Measurements from ENCODE around the gene POU2F1.
A peak's percentile ranks its signal among the peaks of the same experiment; 100 is the strongest.

Gene POU2F1

DNA sequence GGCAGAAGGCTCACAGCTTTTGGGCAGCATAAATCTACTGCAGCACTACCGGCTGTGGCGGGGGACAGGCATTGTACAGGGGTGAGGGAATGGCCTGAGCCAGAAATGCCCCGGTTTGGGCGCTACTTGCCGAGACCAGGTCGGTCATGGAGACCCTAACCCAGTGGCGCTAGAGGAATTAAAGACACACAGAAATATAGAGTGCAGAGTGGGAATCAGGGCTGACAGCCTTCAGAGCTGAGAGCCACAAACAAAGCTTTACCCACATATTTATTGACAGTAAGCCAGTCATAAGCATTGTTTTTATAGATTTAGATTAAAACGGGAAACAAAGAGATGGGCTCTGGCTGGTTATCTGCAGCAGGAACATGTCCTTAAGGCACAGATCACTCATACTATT, 101.8 kb downstream of the POU2F1 start:
- WGBS, result 98% methylated on average over 8 of the region's 8 CpGs
- Histone ChIP-seq H3K9ac (ENCODE audit: low read depth, low read length) (no peak overlapping the region), H3K9me3 (ENCODE audit: insufficient read depth, low read depth, low read length) (peaks cover 56% of the 10 kb centered on the region), H3K27me3 (ENCODE audit: insufficient read depth, low read length) (no peaks in the 10 kb centered on the region), H3K27ac (ENCODE audit: low read depth, low read length) (no peak overlapping the region), H3K36me3 (ENCODE audit: insufficient read depth, low read length) (peaks cover 33% of the 10 kb centered on the region), H3K4me3 (ENCODE audit: low read length) (no peak overlapping the region), H3K4me1 (ENCODE audit: insufficient read depth, low read length) (peaks cover 8% of the 10 kb centered on the region)

DNA sequence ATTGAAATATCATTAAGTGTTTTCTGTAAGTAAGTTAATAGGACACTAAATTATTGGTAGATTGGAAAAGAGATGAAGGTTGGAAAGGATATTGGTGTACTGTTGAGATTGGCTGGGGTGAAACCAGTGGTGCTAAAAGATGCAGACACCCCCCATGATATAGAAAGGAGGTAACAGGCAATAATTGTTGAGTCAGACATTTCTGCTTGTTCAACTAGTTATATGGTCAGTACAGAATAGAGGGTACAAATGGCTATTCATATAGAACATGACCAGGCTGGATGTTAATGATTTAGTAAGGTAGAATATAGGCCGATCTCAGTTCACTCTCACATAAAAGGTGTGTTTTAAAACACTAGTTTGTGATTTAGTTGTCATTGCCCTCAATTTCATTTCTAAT, 104.5 kb downstream of the POU2F1 start:
- Histone ChIP-seq H3K4me1 (ENCODE audit: insufficient read depth, low read length) (peaks cover 35% of the 10 kb centered on the region), H3K9ac (ENCODE audit: low read depth, low read length) (no peak overlapping the region), H3K4me3 (ENCODE audit: low read length) (no peak overlapping the region), H3K36me3 (ENCODE audit: insufficient read depth, low read length) (peaks cover 24% of the 10 kb centered on the region), H3K27ac (ENCODE audit: low read depth, low read length) (no peak overlapping the region), H3K27me3 (ENCODE audit: insufficient read depth, low read length) (no peaks in the 10 kb centered on the region), H3K9me3 (ENCODE audit: insufficient read depth, low read depth, low read length) (peaks cover 38% of the 10 kb centered on the region)
- WGBS, result 100% methylated on average over 1 of the region's 1 CpG

DNA sequence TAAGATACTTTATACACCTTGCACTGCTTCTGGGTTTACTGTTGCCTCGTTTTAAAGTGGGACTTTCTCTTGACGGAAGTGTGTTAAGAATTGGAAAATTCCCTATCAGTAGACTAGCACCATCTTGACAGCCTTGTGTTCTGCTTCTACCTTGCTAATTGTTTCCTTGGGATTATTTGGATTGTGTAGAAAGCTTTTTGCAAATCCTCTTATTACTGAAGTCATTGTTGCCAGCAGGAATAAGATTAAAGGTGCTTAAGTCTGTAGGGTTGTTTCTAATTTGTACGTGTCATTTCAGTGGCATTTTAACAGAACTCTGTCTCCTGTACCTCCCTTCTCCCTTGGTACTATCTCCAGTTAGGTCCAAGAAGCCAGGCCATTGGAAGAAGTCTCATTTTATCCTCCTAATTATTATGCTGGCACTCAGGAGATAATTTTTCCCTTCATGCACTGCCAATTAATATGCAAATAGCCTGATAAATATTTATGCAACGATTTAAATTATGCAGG, 107.7 kb downstream of the POU2F1 start:
- no peaks in the 10 kb centered on the region for H3K27me3 ChIP-seq (ENCODE audit: insufficient read depth, low read length)
- H3K27ac ChIP-seq (ENCODE audit: low read depth, low read length), result peak overlapping the region; percentile 61; the same call in 1 of the 2 replicates
- 46% methylated on average over 3 of the region's 4 CpGs for WGBS
- peaks cover 38% of the 10 kb centered on the region for H3K4me1 ChIP-seq (ENCODE audit: insufficient read depth, low read length)
- no peak overlapping the region for H3K9ac ChIP-seq (ENCODE audit: low read depth, low read length)
- peaks cover 10% of the 10 kb centered on the region; the same call in 1 of the 2 replicates for H3K9me3 ChIP-seq (ENCODE audit: insufficient read depth, low read depth, low read length)
- peak overlapping the region; percentile 39; the same call in 1 of the 2 replicates for H3K4me3 ChIP-seq (ENCODE audit: low read length)
- peaks cover 21% of the 10 kb centered on the region for H3K36me3 ChIP-seq (ENCODE audit: insufficient read depth, low read length)

DNA sequence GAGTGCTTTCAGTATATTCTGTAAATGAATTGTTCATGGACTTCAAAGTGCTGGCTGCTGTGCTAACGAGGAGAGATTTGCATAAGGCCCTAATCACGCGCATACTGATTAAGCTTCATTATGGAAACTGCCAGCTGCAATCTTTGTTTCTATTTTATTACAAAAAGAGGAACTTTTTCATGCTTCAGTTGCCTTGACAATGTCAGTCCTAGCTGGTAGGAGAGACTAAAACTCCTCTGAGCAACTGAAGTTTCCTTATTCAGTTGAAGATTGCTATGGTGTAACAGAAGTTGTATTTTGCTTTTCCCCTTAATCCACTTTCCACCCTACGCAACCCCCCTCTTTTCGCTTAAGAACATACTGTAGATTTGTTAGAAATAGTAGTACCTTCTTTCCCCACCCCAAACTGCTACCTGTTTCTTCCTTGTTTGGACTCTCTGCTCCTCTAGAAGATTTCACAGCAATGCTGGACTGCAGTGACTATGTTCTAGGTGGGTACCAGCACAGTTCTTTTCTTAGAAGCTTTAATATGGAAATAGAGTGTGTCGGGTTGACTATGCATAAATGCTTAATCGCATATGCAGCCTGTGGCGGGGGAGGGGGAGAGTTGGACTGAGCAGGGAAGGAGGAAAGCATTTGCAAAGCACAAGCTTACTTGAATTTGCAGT, 108.3 kb downstream of the POU2F1 start:
- Histone ChIP-seq H3K27ac (ENCODE audit: low read depth, low read length) (peak overlapping the region; percentile 61), H3K4me1 (ENCODE audit: insufficient read depth, low read length) (peaks cover 38% of the 10 kb centered on the region), H3K9ac (ENCODE audit: low read depth, low read length) (peak overlapping the region; percentile 19; the same call in 1 of the 2 replicates)

DNA sequence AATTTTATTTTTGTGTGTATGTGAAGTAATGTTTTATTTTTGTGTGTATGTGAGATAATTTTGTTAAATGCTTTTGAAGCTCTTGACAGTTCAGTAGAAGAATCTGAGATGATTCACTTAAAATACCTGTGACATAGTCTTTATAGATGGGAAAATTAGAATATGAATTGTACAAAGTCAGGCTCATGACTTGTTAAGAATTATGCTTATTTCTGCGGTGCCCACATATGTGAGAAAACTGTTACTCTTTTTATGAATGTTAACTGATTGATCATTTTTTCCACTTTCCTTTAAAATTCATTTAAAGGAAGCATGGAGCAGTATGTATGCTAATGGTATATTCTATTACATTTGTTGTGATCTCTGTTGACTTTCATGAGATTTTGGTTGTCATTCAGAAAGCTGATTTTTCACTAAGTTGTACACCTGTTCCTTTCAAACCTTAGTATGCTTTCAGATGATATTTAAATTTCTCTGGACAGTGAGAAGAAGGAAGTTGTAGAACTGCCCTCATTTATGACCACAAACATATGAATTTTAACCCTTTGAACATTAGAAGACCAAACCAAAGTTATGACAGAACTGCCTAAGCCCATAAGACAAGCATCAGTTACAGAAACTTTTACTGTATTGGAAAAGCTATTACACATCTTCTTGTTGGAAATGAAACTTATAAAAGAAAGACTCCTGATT, 110.1 kb downstream of the POU2F1 start:
- H3K9me3 ChIP-seq (ENCODE audit: insufficient read depth, low read depth, low read length), result no peaks in the 10 kb centered on the region
- WGBS, result 100% methylated on average over 1 of the region's 1 CpG
- no peaks in the 10 kb centered on the region for H3K27me3 ChIP-seq (ENCODE audit: insufficient read depth, low read length)
- no peak overlapping the region for H3K4me3 ChIP-seq (ENCODE audit: low read length)
- no peak overlapping the region for H3K27ac ChIP-seq (ENCODE audit: low read depth, low read length)
- peaks cover 38% of the 10 kb centered on the region for H3K4me1 ChIP-seq (ENCODE audit: insufficient read depth, low read length)
- H3K9ac ChIP-seq (ENCODE audit: low read depth, low read length), result no peak overlapping the region
- H3K36me3 ChIP-seq (ENCODE audit: insufficient read depth, low read length), result peaks cover 15% of the 10 kb centered on the region

More for the DNA sequence above, 108.3 kb downstream of the POU2F1 start:
- Histone ChIP-seq H3K9me3 (ENCODE audit: insufficient read depth, low read depth, low read length) (peaks cover 4% of the 10 kb centered on the region; the same call in 1 of the 2 replicates), H3K27me3 (ENCODE audit: insufficient read depth, low read length) (no peaks in the 10 kb centered on the region), H3K4me3 (ENCODE audit: low read length) (peak overlapping the region; percentile 39; the same call in 1 of the 2 replicates), H3K36me3 (ENCODE audit: insufficient read depth, low read length) (peaks cover 15% of the 10 kb centered on the region; the same call in 1 of the 2 replicates)
- 12% methylated on average over 6 of the region's 8 CpGs for WGBS

DNA sequence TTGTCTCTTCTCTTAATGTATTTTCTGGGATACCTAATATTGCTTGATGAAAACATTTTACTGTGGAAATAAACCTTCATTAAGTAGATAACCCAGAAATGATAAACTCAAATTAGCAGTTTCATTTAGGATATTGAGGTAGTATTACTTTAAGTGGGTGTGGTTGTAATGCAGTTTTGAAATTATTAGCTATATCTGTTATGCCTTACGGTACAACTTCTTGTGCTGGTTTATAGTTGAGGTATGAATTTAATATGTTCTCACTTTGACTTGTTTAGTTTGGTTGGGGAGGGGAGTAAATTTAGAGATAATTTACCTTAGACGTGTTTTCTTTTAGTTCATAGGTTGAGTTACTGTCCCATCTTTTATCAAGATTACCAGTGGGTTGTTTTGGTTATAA, 111.0 kb downstream of the POU2F1 start:
- 100% methylated on average over 2 of the region's 2 CpGs for WGBS

DNA sequence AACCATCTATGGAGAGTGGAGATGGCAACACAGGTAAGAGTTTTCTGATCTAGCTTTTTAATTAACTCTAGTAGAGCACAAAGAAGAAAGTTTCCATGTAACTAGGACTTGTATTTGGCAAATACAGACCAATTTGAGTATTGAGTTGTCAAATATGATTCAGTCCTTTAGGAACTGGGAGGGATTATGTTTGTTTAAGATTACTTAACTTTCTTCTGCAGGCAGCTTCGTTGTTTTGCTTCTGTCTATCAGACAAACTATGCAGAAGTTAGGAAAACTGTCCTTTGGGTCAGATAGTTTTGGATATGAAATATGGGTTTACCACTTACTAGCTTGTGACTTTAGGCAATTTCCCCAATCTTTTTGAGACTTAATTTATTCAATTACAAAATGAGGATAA, 111.8 kb downstream of the POU2F1 start:
- Histone ChIP-seq H3K27ac (ENCODE audit: low read depth, low read length) (no peak overlapping the region), H3K36me3 (ENCODE audit: insufficient read depth, low read length) (peaks cover 16% of the 10 kb centered on the region), H3K27me3 (ENCODE audit: insufficient read depth, low read length) (no peaks in the 10 kb centered on the region), H3K9ac (ENCODE audit: low read depth, low read length) (no peak overlapping the region), H3K4me1 (ENCODE audit: insufficient read depth, low read length) (peaks cover 30% of the 10 kb centered on the region), H3K4me3 (ENCODE audit: low read length) (no peak overlapping the region), H3K9me3 (ENCODE audit: insufficient read depth, low read depth, low read length) (no peaks in the 10 kb centered on the region)
- 100% methylated on average over 1 of the region's 1 CpG for WGBS

More for the DNA sequence above, 111.0 kb downstream of the POU2F1 start:
- H3K4me1 ChIP-seq (ENCODE audit: insufficient read depth, low read length), result peaks cover 35% of the 10 kb centered on the region
- H3K9me3 ChIP-seq (ENCODE audit: insufficient read depth, low read depth, low read length), result no peaks in the 10 kb centered on the region
- H3K27me3 ChIP-seq (ENCODE audit: insufficient read depth, low read length), result no peaks in the 10 kb centered on the region
- H3K9ac ChIP-seq (ENCODE audit: low read depth, low read length), result no peak overlapping the region
- no peak overlapping the region for H3K27ac ChIP-seq (ENCODE audit: low read depth, low read length)
- peaks cover 15% of the 10 kb centered on the region for H3K36me3 ChIP-seq (ENCODE audit: insufficient read depth, low read length)
- no peak overlapping the region for H3K4me3 ChIP-seq (ENCODE audit: low read length)

DNA sequence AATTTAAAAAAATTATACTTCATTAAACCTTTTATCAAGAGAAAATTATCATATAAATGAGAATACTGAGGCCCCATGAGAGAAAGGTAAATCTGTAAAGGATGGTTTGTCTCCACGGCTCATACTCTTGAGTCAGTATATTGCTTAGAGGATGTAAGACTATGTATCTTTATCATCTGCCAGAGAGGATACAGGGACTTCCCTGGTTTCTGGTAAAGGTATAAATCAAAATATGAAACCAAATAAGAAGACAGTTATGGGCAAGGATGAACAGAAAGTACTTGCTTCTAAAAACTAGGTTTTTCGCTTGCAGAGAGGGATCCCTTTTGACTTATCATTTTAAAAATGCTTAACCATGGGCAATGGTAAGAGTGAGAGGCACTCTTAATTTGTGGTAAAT, 112.4 kb downstream of the POU2F1 start:
- H3K36me3 ChIP-seq (ENCODE audit: insufficient read depth, low read length), result peaks cover 23% of the 10 kb centered on the region
- H3K27me3 ChIP-seq (ENCODE audit: insufficient read depth, low read length), result no peaks in the 10 kb centered on the region
- H3K9ac ChIP-seq (ENCODE audit: low read depth, low read length), result no peak overlapping the region
- H3K27ac ChIP-seq (ENCODE audit: low read depth, low read length), result no peak overlapping the region
- 90% methylated on average over 2 of the region's 2 CpGs for WGBS
- no peak overlapping the region for H3K4me3 ChIP-seq (ENCODE audit: low read length)
- H3K9me3 ChIP-seq (ENCODE audit: insufficient read depth, low read depth, low read length), result no peaks in the 10 kb centered on the region
- peaks cover 24% of the 10 kb centered on the region for H3K4me1 ChIP-seq (ENCODE audit: insufficient read depth, low read length)

DNA sequence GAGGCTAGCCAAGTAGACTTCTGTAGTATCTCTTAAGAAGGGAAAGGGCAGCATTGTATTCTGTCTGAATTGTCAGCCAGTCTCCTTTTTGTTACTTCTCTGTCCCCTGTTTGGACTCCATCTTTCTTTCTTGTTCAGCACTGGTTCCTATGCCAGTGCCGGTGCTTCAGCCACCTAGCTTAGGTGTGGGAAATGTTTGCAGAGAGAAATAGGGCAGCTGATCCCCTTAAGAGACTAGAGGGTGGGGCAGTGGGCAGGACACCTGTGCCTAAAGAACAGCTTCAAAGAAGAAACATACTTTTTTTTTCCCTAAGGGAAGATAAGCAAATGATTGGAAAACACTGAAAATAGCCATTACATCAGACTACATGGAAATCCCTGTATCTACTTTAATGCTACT, 113.0 kb downstream of the POU2F1 start:
- Histone ChIP-seq H3K4me1 (ENCODE audit: insufficient read depth, low read length) (peaks cover 18% of the 10 kb centered on the region), H3K36me3 (ENCODE audit: insufficient read depth, low read length) (peaks cover 28% of the 10 kb centered on the region), H3K9me3 (ENCODE audit: insufficient read depth, low read depth, low read length) (no peaks in the 10 kb centered on the region; the same call in 1 of the 2 replicates), H3K4me3 (ENCODE audit: low read length) (no peak overlapping the region), H3K27me3 (ENCODE audit: insufficient read depth, low read length) (no peaks in the 10 kb centered on the region), H3K9ac (ENCODE audit: low read depth, low read length) (no peak overlapping the region), H3K27ac (ENCODE audit: low read depth, low read length) (no peak overlapping the region)
- 95% methylated on average over 1 of the region's 1 CpG for WGBS

DNA sequence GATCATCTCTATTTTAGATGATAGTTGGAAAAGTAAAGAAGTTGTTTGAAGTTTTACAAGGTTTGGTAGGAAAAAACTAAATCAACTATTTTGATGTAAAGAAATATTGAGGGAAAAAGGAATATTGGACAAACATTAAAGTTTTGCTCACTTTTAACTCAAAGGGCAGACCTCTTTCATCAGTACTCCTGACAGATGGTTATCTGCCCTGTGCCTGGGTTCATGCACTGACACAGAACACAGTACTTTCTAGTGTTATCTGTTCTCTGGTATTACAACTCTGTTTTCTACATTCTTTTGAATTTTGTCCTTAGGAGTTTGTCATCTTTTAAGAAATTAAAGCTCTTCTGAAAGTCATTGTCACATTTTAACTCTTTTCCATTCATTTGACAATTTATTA, 118.7 kb downstream of the POU2F1 start:
- Histone ChIP-seq H3K9me3 (ENCODE audit: insufficient read depth, low read depth, low read length) (no peaks in the 10 kb centered on the region; the same call in 1 of the 2 replicates), H3K36me3 (ENCODE audit: insufficient read depth, low read length) (peaks cover 22% of the 10 kb centered on the region), H3K27ac (ENCODE audit: low read depth, low read length) (no peak overlapping the region), H3K27me3 (ENCODE audit: insufficient read depth, low read length) (no peaks in the 10 kb centered on the region), H3K4me1 (ENCODE audit: insufficient read depth, low read length) (peaks cover 7% of the 10 kb centered on the region; the same call in 1 of the 2 replicates), H3K9ac (ENCODE audit: low read depth, low read length) (no peak overlapping the region), H3K4me3 (ENCODE audit: low read length) (no peak overlapping the region)

DNA sequence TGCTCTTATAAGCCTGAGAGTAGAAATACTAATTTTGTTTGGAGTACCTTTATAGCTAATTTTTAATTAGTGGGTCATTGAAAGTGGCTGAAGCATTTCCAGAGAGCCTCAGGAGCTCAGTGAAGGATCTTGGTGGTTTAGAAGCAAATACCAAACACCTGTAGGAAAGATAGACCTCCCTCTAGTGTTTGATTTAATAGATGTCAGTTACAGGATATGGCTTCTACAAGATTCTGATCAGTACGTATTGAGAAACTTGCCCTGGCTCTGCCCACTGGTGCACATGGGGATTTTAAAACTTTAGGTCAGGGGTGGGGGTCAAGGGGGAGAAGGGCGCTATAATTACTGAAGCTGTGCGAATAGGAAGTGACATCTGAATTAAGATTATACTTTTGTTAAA, 122.2 kb downstream of the POU2F1 start:
- Histone ChIP-seq H3K9ac (ENCODE audit: low read depth, low read length) (no peak overlapping the region), H3K36me3 (ENCODE audit: insufficient read depth, low read length) (peaks cover 11% of the 10 kb centered on the region), H3K4me1 (ENCODE audit: insufficient read depth, low read length) (peaks cover 21% of the 10 kb centered on the region), H3K9me3 (ENCODE audit: insufficient read depth, low read depth, low read length) (no peaks in the 10 kb centered on the region; the same call in 1 of the 2 replicates), H3K27me3 (ENCODE audit: insufficient read depth, low read length) (no peaks in the 10 kb centered on the region), H3K27ac (ENCODE audit: low read depth, low read length) (no peak overlapping the region), H3K4me3 (ENCODE audit: low read length) (no peak overlapping the region)
- WGBS, result 84% methylated on average over 3 of the region's 3 CpGs

Data from HUES64 (cell line).